GM21737 (cell line): Measurements from ENCODE around the gene MMP15.

Source experiments
- ATAC-seq: cut with Tn5 transposase; IDR thresholded peaks from one replicate; pipeline ENCODE4 v1.9.1; 2021; ENCODE audit warnings: mild to moderate bottlenecking, moderate library complexity; ENCODE audit not compliant: unreplicated experiment

MMP15 gene

GRCh38 chr16:58018803-58019202 lies 6.8 kb upstream of the MMP15 start:
- ATAC-seq, result no peak

- ATAC-seq, result no peak
Measured at GRCh38 chr16:58019866-58020538, 5.6 kb upstream of the MMP15 start.

- ATAC-seq, result no peak
Measured at GRCh38 chr16:58020628-58021521, 4.7 kb upstream of the MMP15 start.

GRCh38 chr16:58021661-58022551 lies 3.6 kb upstream of the MMP15 start:
- no peak for ATAC-seq

GRCh38 chr16:58022601-58023371 lies 2.8 kb upstream of the MMP15 start:
- no peak for ATAC-seq

- no peak for ATAC-seq
Measured at GRCh38 chr16:58024486-58025350, 836 bp upstream of the MMP15 start.

- no peak for ATAC-seq
Measured at GRCh38 chr16:58026139-58026704, 668 bp downstream of the MMP15 start.

- no peak for ATAC-seq
Measured at GRCh38 chr16:58026705-58027160, 1.2 kb downstream of the MMP15 start.

- ATAC-seq, result no peak
Measured at GRCh38 chr16:58027161-58027915, 1.8 kb downstream of the MMP15 start.

- no peak for ATAC-seq
Measured at GRCh38 chr16:58027916-58028455, 2.4 kb downstream of the MMP15 start.

GRCh38 chr16:58028541-58029070 lies 3.1 kb downstream of the MMP15 start:
- ATAC-seq, result no peak

- no peak for ATAC-seq
Measured at GRCh38 chr16:58029410-58029809, 3.9 kb downstream of the MMP15 start.

- no peak for ATAC-seq
Measured at GRCh38 chr16:58030136-58030840, 4.7 kb downstream of the MMP15 start.

- no peak for ATAC-seq
Measured at GRCh38 chr16:58031016-58031800, 5.7 kb downstream of the MMP15 start.

GRCh38 chr16:58032710-58033293 lies 7.2 kb downstream of the MMP15 start:
- no peak for ATAC-seq

- ATAC-seq, result no peak
Measured at GRCh38 chr16:58034128-58034685, 8.7 kb downstream of the MMP15 start.
